Thymus (tissue), 11 donors: ENCODE data around the gene MTX3. TPM values are rescaled to one million over a fixed set of nuclear protein-coding genes. Genes with fewer than 3 reads are reported as not detected.

ENCODE experiments used
- DNase-seq, 9 donors: peaks; one replicate each; pipeline ENCODE4 v3.0.0-alpha.2; 2013; ENCODE audit warnings: low spot score in 9 of 9, low read depth in 6 of 9, missing footprints in 1 of 9
- H3K27ac ChIP-seq, 2 donors: one replicate each; pipeline ENCODE4 v1.5.1; 2013; ENCODE audit warnings: control low read depth in 1 of 2, low read depth in 1 of 2, low read length in 1 of 2, mild to moderate bottlenecking in 1 of 2, moderate library complexity in 1 of 2
- H3K27me3 ChIP-seq, 2 donors: one replicate each; pipeline ENCODE4 v1.5.1; 2013; ENCODE audit warnings: low read length in 1 of 2; ENCODE audit not compliant: control insufficient read depth in 2 of 2, insufficient read depth in 1 of 2
- H3K36me3 ChIP-seq, 2 donors: one replicate each; pipeline ENCODE4 v1.5.1; 2013; ENCODE audit warnings: low read length in 1 of 2, mild to moderate bottlenecking in 1 of 2, moderate library complexity in 1 of 2; ENCODE audit not compliant: control insufficient read depth in 2 of 2, insufficient read depth in 2 of 2
- H3K4me1 ChIP-seq, 2 donors: one replicate each; pipeline ENCODE4 v1.5.1; 2013; ENCODE audit warnings: low read length in 2 of 2; ENCODE audit not compliant: control insufficient read depth in 2 of 2, insufficient read depth in 2 of 2
- H3K4me3 ChIP-seq, 2 donors: one replicate each; pipeline ENCODE4 v1.5.1; 2013; ENCODE audit warnings: low read length in 2 of 2, control low read depth in 1 of 2, mild to moderate bottlenecking in 1 of 2
- H3K9me3 ChIP-seq, 2 donors: one replicate each; pipeline ENCODE4 v1.5.1; 2013; ENCODE audit warnings: low read length in 1 of 2, mild to moderate bottlenecking in 1 of 2; ENCODE audit not compliant: control insufficient read depth in 2 of 2, insufficient read depth in 1 of 2
- WGBS: extraction: QIAGEN DNeasy Blood & Tissue Kit; methylation state at CpG from one replicate; pipeline ENCODE4 v1.1.7; 2013; 5-methylcytosine and 5-hydroxymethylcytosine counted together
- polyA plus RNA-seq: library from polyadenylated mRNA; stranded (reverse); fragments of 200-250 nt; gene quantifications from one replicate; pipeline ENCODE4 v1.2.3, GENCODE V29; 2013
- total RNA-seq: library from RNA; stranded (reverse); fragments of 120-200 nt; gene quantifications from one replicate; pipeline ENCODE4 v1.2.4, GENCODE V29; 2013
- donor health status: healthy.

The MTX3 gene
- total and polyA plus RNA-seq, 2 donors: 6.2 to 10.6 TPM

- DNase-seq: no peak
- Histone ChIP-seq H3K27me3 (no peaks in the 10 kb centered on the region), H3K9me3 (no peaks in the 10 kb centered on the region), H3K27ac (no peak overlapping the region), H3K4me3 (no peak overlapping the region), H3K36me3 (no peaks in the 10 kb centered on the region), H3K4me1 (no peaks in the 10 kb centered on the region)
- WGBS: 93% methylated on average over 6 of the region's 6 CpGs
Observed at GRCh38 chr5:79955941-79956670, 35.0 kb downstream of the MTX3 start.

- Histone ChIP-seq H3K36me3 (no peaks in the 10 kb centered on the region), H3K4me3 (no peak overlapping the region), H3K27ac (no peak overlapping the region), H3K4me1 (no peaks in the 10 kb centered on the region), H3K9me3 (no peaks in the 10 kb centered on the region), H3K27me3 (no peaks in the 10 kb centered on the region)
- WGBS: 94% methylated on average over 5 of the region's 5 CpGs
- DNase-seq: no peak
Observed at GRCh38 chr5:79955356-79955895, 35.6 kb downstream of the MTX3 start.

GRCh38 chr5:79954620-79955019 is 36.4 kb downstream of the MTX3 start:
- no peak for DNase-seq
- no peak overlapping the region for H3K27ac ChIP-seq
- H3K9me3 ChIP-seq: no peaks in the 10 kb centered on the region
- H3K4me1 ChIP-seq: no peaks in the 10 kb centered on the region
- H3K36me3 ChIP-seq: no peaks in the 10 kb centered on the region
- H3K27me3 ChIP-seq: no peaks in the 10 kb centered on the region
- no peak overlapping the region for H3K4me3 ChIP-seq
- 93% methylated on average over 3 of the region's 3 CpGs for WGBS

DNA sequence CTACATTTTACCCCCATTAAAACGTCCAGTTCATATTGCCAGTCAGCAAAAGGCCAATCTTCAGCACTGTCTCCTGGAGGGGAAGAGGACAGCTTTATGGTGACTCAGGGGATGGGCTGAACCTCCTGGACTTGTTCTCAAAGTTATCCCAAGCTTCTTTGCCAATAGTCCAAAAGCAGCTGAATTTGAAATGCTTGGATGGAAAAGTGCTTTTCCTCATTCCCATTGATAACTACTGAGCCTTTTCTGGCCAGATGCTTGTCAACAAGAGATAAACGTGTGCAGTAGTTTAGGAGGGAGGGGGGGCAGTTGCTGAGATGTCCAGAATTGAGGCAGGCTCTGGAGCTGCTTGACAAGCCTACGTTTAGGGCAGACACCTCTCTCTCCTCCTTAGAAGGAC is 43.5 kb downstream of the MTX3 start:
- no peak overlapping the region for H3K4me3 ChIP-seq
- H3K36me3 ChIP-seq: no peaks in the 10 kb centered on the region
- no peak for DNase-seq
- H3K27ac ChIP-seq: no peak overlapping the region
- no peaks in the 10 kb centered on the region for H3K4me1 ChIP-seq
- H3K9me3 ChIP-seq: peaks cover 0 to 3% of the 10 kb centered on the region in 2 donors
- H3K27me3 ChIP-seq: no peaks in the 10 kb centered on the region
- WGBS: 90% methylated on average over 3 of the region's 3 CpGs

- Histone ChIP-seq H3K4me1 (no peaks in the 10 kb centered on the region), H3K27ac (no peak overlapping the region), H3K36me3 (no peaks in the 10 kb centered on the region), H3K9me3 (peaks cover 0 to 3% of the 10 kb centered on the region in 2 donors), H3K27me3 (no peaks in the 10 kb centered on the region), H3K4me3 (no peak overlapping the region)
- peak in 1 of 9 donors; percentile 7 for DNase-seq
- WGBS: 59% methylated on average over 3 of the region's 3 CpGs
Observed at GRCh38 chr5:79938468-79938867, 52.6 kb downstream of the MTX3 start.

- no peaks in the 10 kb centered on the region for H3K27me3 ChIP-seq
- H3K4me1 ChIP-seq: no peaks in the 10 kb centered on the region
- no peak for DNase-seq
- no peaks in the 10 kb centered on the region for H3K36me3 ChIP-seq
- H3K4me3 ChIP-seq: no peak overlapping the region
- peaks cover 0 to 3% of the 10 kb centered on the region in 2 donors for H3K9me3 ChIP-seq
- 93% methylated on average over 3 of the region's 3 CpGs for WGBS
- no peak overlapping the region for H3K27ac ChIP-seq
Observed at GRCh38 chr5:79936646-79937216, 54.3 kb downstream of the MTX3 start.

GRCh38 chr5:79936002-79936645 is 54.9 kb downstream of the MTX3 start:
- H3K4me1 ChIP-seq: no peaks in the 10 kb centered on the region

DNA sequence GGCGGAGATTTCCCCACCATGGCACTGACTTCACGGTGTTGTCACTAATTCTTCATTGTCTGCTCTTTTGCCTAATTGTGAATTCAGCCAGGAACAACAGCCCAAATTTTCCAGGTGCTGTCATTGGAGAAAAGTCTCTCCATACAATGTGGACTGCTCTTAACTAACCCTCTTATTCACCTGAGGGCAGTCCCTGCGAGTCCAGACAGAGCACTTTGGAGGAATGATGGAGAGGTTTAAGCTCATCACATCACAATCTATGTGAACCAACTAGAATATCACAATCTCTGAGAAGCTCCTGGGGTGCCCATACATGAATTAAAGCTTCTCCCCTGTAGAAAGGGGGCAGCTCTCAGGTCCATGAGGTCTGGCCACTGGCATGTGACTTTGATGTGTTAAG is 56.4 kb downstream of the MTX3 start:
- no peak overlapping the region for H3K27ac ChIP-seq
- no peaks in the 10 kb centered on the region for H3K27me3 ChIP-seq
- 97% methylated on average over 3 of the region's 3 CpGs for whole genome bisulfite sequencing
- H3K4me1 ChIP-seq: no peaks in the 10 kb centered on the region
- no peaks in the 10 kb centered on the region for H3K36me3 ChIP-seq
- no peaks in the 10 kb centered on the region for H3K9me3 ChIP-seq
- H3K4me3 ChIP-seq: no peak overlapping the region
- DNase-seq: no peak

More at GRCh38 chr5:79936002-79936645, 54.9 kb downstream of the MTX3 start:
- Histone ChIP-seq H3K9me3 (peaks cover 0 to 3% of the 10 kb centered on the region in 2 donors), H3K36me3 (no peaks in the 10 kb centered on the region), H3K27me3 (no peaks in the 10 kb centered on the region), H3K27ac (no peak overlapping the region), H3K4me3 (no peak overlapping the region)
- no peak for DNase-seq
- 97% methylated on average over 4 of the region's 4 CpGs for WGBS
